Measurements from ENCODE around the gene GRID2.

GRID2 gene

GRCh38 chr4:93444860-93445259, 1141.1 kb downstream of the GRID2 start:
- DNase-seq: no peak

GRCh38 chr4:93446038-93446437, 1142.3 kb downstream of the GRID2 start:
- DNase-seq: no peak

- DNase-seq: no peak
Measured at GRCh38 chr4:93448691-93449293, 1145.0 kb downstream of the GRID2 start.

GRCh38 chr4:93451954-93452353, 1148.2 kb downstream of the GRID2 start:
- DNase-seq: no peak

GRCh38 chr4:93461541-93461940, 1157.8 kb downstream of the GRID2 start:
- no peak for DNase-seq

GRCh38 chr4:93466446-93466845, 1162.7 kb downstream of the GRID2 start:
- no peak for DNase-seq

- DNase-seq: no peak
Measured at GRCh38 chr4:93467484-93468155, 1163.9 kb downstream of the GRID2 start.

GRCh38 chr4:93469560-93469959, 1165.8 kb downstream of the GRID2 start:
- DNase-seq: no peak

- DNase-seq: no peak
Measured at GRCh38 chr4:93475730-93476129, 1172.0 kb downstream of the GRID2 start.

GRCh38 chr4:93478805-93479204, 1175.0 kb downstream of the GRID2 start:
- DNase-seq: no peak

GRCh38 chr4:93480452-93480851, 1176.7 kb downstream of the GRID2 start:
- DNase-seq: no peak

GRCh38 chr4:93495346-93495745, 1191.6 kb downstream of the GRID2 start:
- DNase-seq: no peak

- no peak for DNase-seq
Measured at GRCh38 chr4:93501244-93501643, 1197.5 kb downstream of the GRID2 start.

- DNase-seq: no peak
Measured at GRCh38 chr4:93501946-93502345, 1198.2 kb downstream of the GRID2 start.

- no peak for DNase-seq
Measured at GRCh38 chr4:93502991-93503390, 1199.2 kb downstream of the GRID2 start.

GRCh38 chr4:93513851-93514250, 1210.1 kb downstream of the GRID2 start:
- no peak for DNase-seq

GRCh38 chr4:93515208-93515607, 1211.4 kb downstream of the GRID2 start:
- no peak for DNase-seq

- no peak for DNase-seq
Measured at GRCh38 chr4:93529692-93530372, 1226.1 kb downstream of the GRID2 start.

- no peak for DNase-seq
Measured at GRCh38 chr4:93532234-93532633, 1228.5 kb downstream of the GRID2 start.

- peak in 1 of 2 experiments; percentile 40 for DNase-seq
Measured at GRCh38 chr4:93540562-93540961, 1236.8 kb downstream of the GRID2 start.

- DNase-seq: no peak
Measured at GRCh38 chr4:93561842-93562241, 1258.1 kb downstream of the GRID2 start.

- DNase-seq: no peak
Measured at GRCh38 chr4:93568758-93569157, 1265.0 kb downstream of the GRID2 start.

- DNase-seq: no peak
Measured at GRCh38 chr4:93573285-93573684, 1269.5 kb downstream of the GRID2 start.

- no peak for DNase-seq
Measured at GRCh38 chr4:93578942-93579341, 1275.2 kb downstream of the GRID2 start.

All from Kasumi-1 (cell line).